K562 (cell line): Measurements from ENCODE around the gene DTNB. TPM values are rescaled to one million over a fixed set of nuclear protein-coding genes. Genes with fewer than 3 reads are reported as not detected.
A peak's percentile ranks its signal among the peaks of the same experiment; 100 is the strongest.

Source experiments
- ATAC-seq: fragments of 200-7000 bp; cut with Tn5 transposase; 3 replicates; pipeline ENCODE4 v1.9.1; 2020; ENCODE audit warnings: moderate library complexity
- BruUV-seq: library from RNA; stranded (reverse); fragments of 400-500 nt; replicated peaks from 2 replicates; lab custom pipeline; 2021; lab: Mats Ljungman, UMichigan
- CTCF ChIA-PET: fragments of 300-600 bp; formaldehyde crosslinking; extraction: SDS; loops from one replicate; lab custom pipeline; 2021; ENCODE audit warnings: low intra/inter-chr PET ratio; lab: Yijun Ruan, JAX
- POLR2A ChIA-PET: fragments of 300-600, 350-650 bp; sonication (Branson Sonifier 250); formaldehyde crosslinking; extraction: SDS; loops from one replicate; lab custom pipeline; 2021; ENCODE audit warnings: antibody characterized with exemption, inconsistent platforms; lab: Yijun Ruan, JAX
- DNase-seq, 4 experiments: peaks; one replicate each; pipeline versions ENCODE4 v3.0.0 to v3.0.0-alpha.2; 2011 to 2018; ENCODE audit warnings: low spot score in 3 of 4, mixed read lengths in 3 of 4; ENCODE audit errors: extremely low read depth in 1 of 4
- FAIRE-seq: peaks from 2 replicates; lab custom pipeline; 2011; peaks lifted over from hg19 to GRCh38; lab: Jason Lieb, UNC
- H2AFZ ChIP-seq: 2 replicates; pipeline ENCODE4 v1.6.0; 2011; ENCODE audit warnings: low read depth, low read length, control low read depth, inconsistent platforms
- H3K27ac ChIP-seq: fragments of 200-600 bp; 3 replicates; pipeline ENCODE4 v1.8.0; 2011; ENCODE audit warnings: low read depth, mild to moderate bottlenecking, control low read depth, inconsistent platforms, low read length, moderate library complexity, mixed read lengths; ENCODE audit errors: extremely low read depth
- H3K27me3 ChIP-seq, 2 experiments: fragments of 300-600 bp in 1 of 2; 2 replicates in 1 of 2; 3 replicates in 1 of 2; pipeline versions ENCODE4 v1.6.0 to v1.8.0; 2011; ENCODE audit warnings: inconsistent platforms in 2 of 2, low read length in 2 of 2, mild to moderate bottlenecking in 1 of 2, mixed read lengths in 1 of 2, moderate library complexity in 1 of 2; ENCODE audit not compliant: control insufficient read depth in 2 of 2, insufficient read depth in 2 of 2
- H3K36me3 ChIP-seq: fragments of 300-600 bp; 3 replicates; pipeline ENCODE4 v1.8.0; 2011; ENCODE audit warnings: mild to moderate bottlenecking, low read length, inconsistent platforms; ENCODE audit not compliant: control insufficient read depth, insufficient read depth
- H3K4me1 ChIP-seq, 2 experiments: fragments of 200-600 bp in 1 of 2; replicated peaks in 1 of 2; 2 replicates in 1 of 2; 3 replicates in 1 of 2; pipeline versions ENCODE4 v1.5.1 to v1.8.0; 2011; ENCODE audit warnings: inconsistent platforms in 2 of 2, low read length in 2 of 2, mild to moderate bottlenecking in 1 of 2, mixed read lengths in 1 of 2, moderate library complexity in 1 of 2; ENCODE audit not compliant: control insufficient read depth in 2 of 2, insufficient read depth in 2 of 2
- H3K4me2 ChIP-seq: 2 replicates; pipeline ENCODE4 v1.6.1; 2011; ENCODE audit warnings: low read length, control low read depth, inconsistent platforms, mixed read lengths; ENCODE audit not compliant: insufficient read depth
- H3K4me3 ChIP-seq: fragments of 200-600 bp; sonication (generic), shearing (Covaris generic); 2 replicates; pipeline ENCODE4 v1.5.1; 2016; ENCODE audit warnings: control low read depth, inconsistent platforms
- H3K79me2 ChIP-seq: fragments of 200-600 bp; 3 replicates; pipeline ENCODE4 v1.8.0; 2011; ENCODE audit warnings: low read length, inconsistent platforms; ENCODE audit not compliant: control insufficient read depth, insufficient read depth
- H3K9ac ChIP-seq, 2 experiments: 2 replicates each; pipeline versions ENCODE4 v1.6.0 to v1.6.1; 2011; ENCODE audit warnings: low read depth in 2 of 2, low read length in 2 of 2, control low read depth in 1 of 2, inconsistent platforms in 1 of 2, mild to moderate bottlenecking in 1 of 2, mixed read lengths in 1 of 2; ENCODE audit not compliant: insufficient read depth in 1 of 2
- H3K9me1 ChIP-seq: one replicate; pipeline ENCODE4 v1.6.0; 2011; ENCODE audit warnings: inconsistent platforms, mild to moderate bottlenecking, low read length, moderate library complexity; ENCODE audit not compliant: control insufficient read depth, insufficient read depth
- H3K9me3 ChIP-seq: replicated peaks from 2 replicates; pipeline ENCODE4 v1.5.1; 2011; ENCODE audit warnings: low read depth, low read length, inconsistent platforms; ENCODE audit not compliant: control insufficient read depth, insufficient read depth
- H4K20me1 ChIP-seq: replicated peaks from 2 replicates; pipeline ENCODE4 v1.6.1; 2011; ENCODE audit warnings: low read length, inconsistent platforms, mixed read lengths; ENCODE audit not compliant: control insufficient read depth, insufficient read depth
- ARID3B ChIP-seq: fragments of 250-450 bp; sonication (Bioruptor Pico); IDR thresholded peaks from 2 replicates; pipeline ENCODE4 v1.4.0; 2020; ENCODE audit warnings: borderline replicate concordance
- CREM ChIP-seq: IDR thresholded peaks from 2 replicates; pipeline ENCODE4 v1.6.1; 2014; ENCODE audit warnings: antibody characterized with exemption, low read depth
- CTBP1 ChIP-seq: fragments of 450-650 bp; IDR thresholded peaks from 2 replicates; pipeline ENCODE4 v1.6.1; 2016; ENCODE audit warnings: borderline replicate concordance
- DPF2 ChIP-seq: fragments of 450-650 bp; IDR thresholded peaks from 2 replicates; pipeline ENCODE4 v1.6.1; 2016
- MAFK ChIP-seq: IDR thresholded peaks from 2 replicates; pipeline ENCODE4 v1.6.1; 2011; ENCODE audit warnings: low read length, improper control_type of control experiment
- NFE2 ChIP-seq: IDR thresholded peaks from 2 replicates; pipeline ENCODE4 v1.6.1; 2014; ENCODE audit warnings: antibody characterized with exemption, low read depth
- PTTG1 ChIP-seq: fragments of 450-650 bp; IDR thresholded peaks from 2 replicates; pipeline ENCODE4 v1.6.1; 2016; ENCODE audit warnings: low read depth, mild to moderate bottlenecking, missing genetic modification characterization, missing compliant biosample characterization
- ZFP30 ChIP-seq: fragments of 250-450 bp; sonication (Bioruptor Pico); IDR thresholded peaks from 2 replicates; pipeline ENCODE4 v1.8.0; 2022; ENCODE audit warnings: moderate library complexity, mild to moderate bottlenecking, inconsistent platforms, borderline replicate concordance
- ZNF280A ChIP-seq: fragments of 450-650 bp; IDR thresholded peaks from 2 replicates; pipeline ENCODE4 v1.6.1; 2018; ENCODE audit warnings: mild to moderate bottlenecking, low read depth; ENCODE audit not compliant: partially characterized antibody
- ZZZ3 ChIP-seq: fragments of 450-650 bp; IDR thresholded peaks from 2 replicates; pipeline ENCODE4 v1.6.1; 2016; ENCODE audit warnings: antibody characterized with exemption, mild to moderate bottlenecking, moderate library complexity
- WGBS: fragments of 100-300 bp; shearing (Covaris generic); methylation state at CpG from one replicate; pipeline ENCODE4 v1.1.6; 2016; ENCODE audit warnings: low coverage, mixed read lengths; ENCODE audit not compliant: insufficient coverage; ENCODE audit errors: missing lambda C conversion rate; 5-methylcytosine and 5-hydroxymethylcytosine counted together
- in situ Hi-C: fragments of 300-500 bp; cut with MboI; formaldehyde crosslinking; loops from 4 replicates; pipeline ENCODE4 v1.15.0; 2018; ENCODE audit warnings: inconsistent platforms, mixed read lengths
- intact Hi-C: fragments of 100-400 bp; cut with micrococcal nuclease; formaldehyde crosslinking; loops from 2 replicates; pipeline ENCODE4 v1.14.2; 2022
- polyA plus RNA-seq, 8 experiments: library from polyadenylated mRNA; depleted of rRNA in 4 of 8; stranded (reverse) in 5 of 8; unstranded in 3 of 8; fragments of >200 nt; fragmentation: Nextera tagmentation in 2 of 8; fragmentation: Illumina TruSeq in 1 of 8; extraction: Ambion mirVana in 2 of 8; extraction: Trizol in 1 of 8; gene quantifications; 2 replicates each; pipeline versions ENCODE4 v1.2.1 to v1.2.3, GENCODE V29; 2011 to 2014; ENCODE audit warnings: inconsistent platforms in 1 of 8, missing spikeins in 1 of 8
- total RNA-seq, 7 experiments: library from RNA; depleted of rRNA in 6 of 7; stranded (reverse); fragments of >200 nt in 6 of 7; fragmentation: Illumina TruSeq in 2 of 7; extraction: Trizol in 2 of 7; gene quantifications; 2 replicates each; pipeline versions ENCODE4 v1.2.1 to v1.2.3, GENCODE V29; 2011 to 2021; ENCODE audit warnings: low replicate concordance in 1 of 7
- TF ChIP-seq, protein P1 (sequence below): fragments of 250-450 bp; sonication (Bioruptor Pico); IDR thresholded peaks from 2 replicates; pipeline ENCODE4 v1.8.0; 2022; ENCODE audit warnings: inconsistent platforms
- TF ChIP-seq, protein P2 (sequence below): fragments of 450-650 bp; IDR thresholded peaks from 2 replicates; pipeline ENCODE4 v1.6.1; 2017; ENCODE audit warnings: mild to moderate bottlenecking, moderate library complexity
- TF ChIP-seq, protein P3 (sequence below): sonication (generic); IDR thresholded peaks from 2 replicates; pipeline ENCODE4 v1.6.1; 2016

The DTNB gene
- total and polyA plus RNA-seq, 9 of the 15 experiments (the other 6 are each of a cell fraction or from before 2014, with no cell fraction given): 0.18 to 2.0 (median 0.77) TPM; not detected in 2

DNA sequence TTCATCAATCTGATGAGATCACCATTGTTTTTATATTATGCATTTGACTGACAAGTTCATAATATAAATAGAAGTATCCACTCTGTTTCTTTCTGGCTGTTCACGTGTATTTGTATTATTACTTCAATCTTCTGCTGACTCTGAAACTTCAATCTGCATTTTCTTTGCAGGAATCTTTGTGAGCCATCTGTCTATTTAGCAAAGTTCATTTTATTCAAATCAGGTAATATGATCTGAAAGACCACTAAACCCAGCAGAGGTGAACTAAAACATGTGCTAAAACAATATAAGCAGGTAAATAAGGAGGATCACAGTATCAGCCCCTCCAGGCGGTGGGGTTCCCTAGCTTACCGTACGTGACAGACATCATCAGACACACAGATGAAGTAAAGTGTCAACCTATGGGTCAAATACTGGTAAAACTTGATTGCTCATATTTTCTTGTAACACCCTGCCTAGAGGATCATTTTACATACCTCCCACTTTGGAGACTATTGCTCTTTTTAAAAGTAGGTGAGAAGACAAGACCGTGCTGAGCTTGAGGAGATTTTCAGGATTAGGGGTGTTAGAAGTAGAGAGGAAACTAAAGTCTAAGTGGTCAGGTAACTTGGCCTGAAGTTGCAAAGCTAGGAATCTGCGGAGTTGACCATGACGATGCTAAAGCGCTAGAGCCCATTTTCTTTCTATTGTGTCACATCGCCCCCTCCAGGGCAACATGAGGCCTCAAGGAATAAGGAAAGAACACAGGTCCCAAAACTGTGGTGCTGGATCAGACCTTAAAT is 9.0 kb downstream of the DTNB start:
- 3% methylated on average over 9 of the region's 9 CpGs for WGBS
- POLR2A ChIA-PET: interaction anchor here (0.9 to 2.1 kb wide), 4 partner anchors 12 to 57 kb away, joined by 3 to 9 read pairs (median 4); no protein-coding TSS in a partner anchor
- H3K4me3 ChIP-seq: no peak overlapping the region
- peak; percentile 97 for ATAC-seq
- no peaks in the 10 kb centered on the region; a peak in 1 of 5 replicates for H3K4me1 ChIP-seq
- H3K27ac ChIP-seq: no peak overlapping the region
- H3K9me1 ChIP-seq: no peaks in the 10 kb centered on the region
- no peaks in the 10 kb centered on the region; a peak in 3 of 5 replicates for H3K27me3 ChIP-seq
- no peaks in the 10 kb centered on the region for H4K20me1 ChIP-seq
- H3K36me3 ChIP-seq: no peaks in the 10 kb centered on the region
- CTCF ChIA-PET: interaction anchor here (0.5 to 2.5 kb wide), 2 partner anchors 50 to 57 kb away, joined by 5 to 17 read pairs; no protein-coding TSS in a partner anchor
- DNase-seq: peak; percentile 26 to 80 (median 48)
- H3K4me2 ChIP-seq: no peak overlapping the region
- no TSS peak for BruUV-seq
- no peak overlapping the region for H2AFZ ChIP-seq
- H3K79me2 ChIP-seq: no peaks in the 10 kb centered on the region
- FAIRE-seq: peak; percentile 95
- no peak overlapping the region for H3K9ac ChIP-seq
- H3K9me3 ChIP-seq: no peaks in the 10 kb centered on the region
- intact Hi-C loops (loop anchor here (1.0 to 10.0 kb wide), 2 partner anchors 57 to 360 kb away; no protein-coding TSS in a partner anchor), in situ Hi-C loops (loop anchor here (5.0 kb wide), 1 partner anchor 52 kb away; no protein-coding TSS in a partner anchor)
- TF ChIP-seq CREM: 0 out of 2 replicates have a peak, but pooled peaks have one; percentile 19
- no peak; the same call in 1 of the 2 replicates for TF ChIP-seq CTBP1
- TF ChIP-seq ARID3B (CRISPR knock-in tag): no peak
- peak; percentile 56 for TF ChIP-seq MAFK
- no peak for TF ChIP-seq ZFP30
- TF ChIP-seq DPF2: 0 out of 2 replicates have a peak, but pooled peaks have one; percentile 32
- peak; percentile 88 for TF ChIP-seq NFE2
- TF ChIP-seq, protein P1, sequence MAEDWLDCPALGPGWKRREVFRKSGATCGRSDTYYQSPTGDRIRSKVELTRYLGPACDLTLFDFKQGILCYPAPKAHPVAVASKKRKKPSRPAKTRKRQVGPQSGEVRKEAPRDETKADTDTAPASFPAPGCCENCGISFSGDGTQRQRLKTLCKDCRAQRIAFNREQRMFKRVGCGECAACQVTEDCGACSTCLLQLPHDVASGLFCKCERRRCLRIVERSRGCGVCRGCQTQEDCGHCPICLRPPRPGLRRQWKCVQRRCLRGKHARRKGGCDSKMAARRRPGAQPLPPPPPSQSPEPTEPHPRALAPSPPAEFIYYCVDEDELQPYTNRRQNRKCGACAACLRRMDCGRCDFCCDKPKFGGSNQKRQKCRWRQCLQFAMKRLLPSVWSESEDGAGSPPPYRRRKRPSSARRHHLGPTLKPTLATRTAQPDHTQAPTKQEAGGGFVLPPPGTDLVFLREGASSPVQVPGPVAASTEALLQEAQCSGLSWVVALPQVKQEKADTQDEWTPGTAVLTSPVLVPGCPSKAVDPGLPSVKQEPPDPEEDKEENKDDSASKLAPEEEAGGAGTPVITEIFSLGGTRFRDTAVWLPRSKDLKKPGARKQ (CRISPR knock-in tag): no peak
- TF ChIP-seq, protein P2, sequence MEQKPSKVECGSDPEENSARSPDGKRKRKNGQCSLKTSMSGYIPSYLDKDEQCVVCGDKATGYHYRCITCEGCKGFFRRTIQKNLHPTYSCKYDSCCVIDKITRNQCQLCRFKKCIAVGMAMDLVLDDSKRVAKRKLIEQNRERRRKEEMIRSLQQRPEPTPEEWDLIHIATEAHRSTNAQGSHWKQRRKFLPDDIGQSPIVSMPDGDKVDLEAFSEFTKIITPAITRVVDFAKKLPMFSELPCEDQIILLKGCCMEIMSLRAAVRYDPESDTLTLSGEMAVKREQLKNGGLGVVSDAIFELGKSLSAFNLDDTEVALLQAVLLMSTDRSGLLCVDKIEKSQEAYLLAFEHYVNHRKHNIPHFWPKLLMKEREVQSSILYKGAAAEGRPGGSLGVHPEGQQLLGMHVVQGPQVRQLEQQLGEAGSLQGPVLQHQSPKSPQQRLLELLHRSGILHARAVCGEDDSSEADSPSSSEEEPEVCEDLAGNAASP: no peak
- no peak for TF ChIP-seq ZNF280A
- no peak for TF ChIP-seq PTTG1 (tag)
- TF ChIP-seq, protein P3, sequence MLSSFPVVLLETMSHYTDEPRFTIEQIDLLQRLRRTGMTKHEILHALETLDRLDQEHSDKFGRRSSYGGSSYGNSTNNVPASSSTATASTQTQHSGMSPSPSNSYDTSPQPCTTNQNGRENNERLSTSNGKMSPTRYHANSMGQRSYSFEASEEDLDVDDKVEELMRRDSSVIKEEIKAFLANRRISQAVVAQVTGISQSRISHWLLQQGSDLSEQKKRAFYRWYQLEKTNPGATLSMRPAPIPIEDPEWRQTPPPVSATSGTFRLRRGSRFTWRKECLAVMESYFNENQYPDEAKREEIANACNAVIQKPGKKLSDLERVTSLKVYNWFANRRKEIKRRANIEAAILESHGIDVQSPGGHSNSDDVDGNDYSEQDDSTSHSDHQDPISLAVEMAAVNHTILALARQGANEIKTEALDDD: 0 out of 2 replicates have a peak, but pooled peaks have one; percentile 23
- TF ChIP-seq ZZZ3: no peak
